ENCODE measurements around the gene PKN1. TPM values are rescaled to one million over a fixed set of nuclear protein-coding genes. Genes with fewer than 3 reads are reported as not detected.

Gene PKN1
- total RNA-seq, 2 donors from 2014 or later, result 54.3 to 255 TPM

DNA sequence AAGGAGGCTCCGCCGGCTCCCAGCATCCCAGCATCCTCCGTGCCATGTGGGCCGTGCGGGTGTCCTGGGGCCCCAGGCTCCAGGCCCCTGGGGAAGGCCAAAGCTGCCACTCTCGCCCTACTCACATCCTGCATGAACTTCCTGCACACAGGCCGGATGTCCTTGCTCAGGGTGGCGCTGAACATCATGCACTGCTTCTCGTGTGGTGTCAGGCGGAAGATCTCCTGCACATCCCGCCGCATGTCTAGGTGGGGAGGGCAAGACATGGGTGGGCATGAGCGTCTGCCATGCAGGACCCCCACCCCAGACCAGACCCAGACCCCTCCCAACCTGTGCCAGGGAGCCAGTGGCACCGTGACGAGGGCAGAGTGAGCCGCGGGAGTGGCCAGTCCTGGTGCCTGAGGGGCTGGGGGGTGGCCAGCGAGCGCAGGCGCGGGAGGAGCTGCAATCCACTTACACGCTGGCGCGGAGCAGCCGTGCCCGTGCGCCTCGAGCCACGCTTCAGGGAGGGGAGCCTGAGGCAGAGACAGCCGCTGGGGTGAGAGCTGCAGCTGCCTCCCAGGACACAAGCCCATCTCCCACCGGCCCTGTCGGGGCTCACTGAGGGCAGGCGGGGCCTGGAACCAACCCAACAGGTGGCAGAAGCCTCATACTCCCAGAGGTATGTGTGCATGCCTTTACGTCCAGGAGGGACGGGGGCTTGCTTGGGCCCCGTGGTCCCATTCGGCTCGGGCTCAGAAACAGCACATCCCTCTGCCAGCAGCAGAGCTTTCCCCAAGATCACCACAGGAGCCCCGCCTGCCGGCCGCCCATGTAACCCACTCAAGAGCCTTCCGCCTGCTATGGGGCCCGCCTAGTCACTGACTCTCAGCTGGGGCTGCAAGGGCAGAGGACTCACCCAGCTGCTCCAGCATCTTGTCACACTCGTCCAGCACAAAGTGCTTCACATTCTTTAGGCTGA is 22.7 kb upstream of the PKN1 start:
- Histone ChIP-seq H3K27ac (no peak overlapping the region), H3K4me3 (no peak overlapping the region), H3K9me3 (no peaks in the 10 kb centered on the region), H3K4me1 (replicated peaks) (peaks cover 9% of the 10 kb centered on the region), H3K27me3 (replicated peaks; ENCODE audit: insufficient read depth) (no peaks in the 10 kb centered on the region), H3K36me3 (peaks cover 30 to 37% of the 10 kb centered on the region in 2 donors)
- intact Hi-C loops (cut with DNase I), result no loop called here
- DNase-seq (ENCODE audit: low spot score), result no peak
- 92% methylated on average over 25 of the region's 44 CpGs for WGBS
- TF ChIP-seq, protein P1, sequence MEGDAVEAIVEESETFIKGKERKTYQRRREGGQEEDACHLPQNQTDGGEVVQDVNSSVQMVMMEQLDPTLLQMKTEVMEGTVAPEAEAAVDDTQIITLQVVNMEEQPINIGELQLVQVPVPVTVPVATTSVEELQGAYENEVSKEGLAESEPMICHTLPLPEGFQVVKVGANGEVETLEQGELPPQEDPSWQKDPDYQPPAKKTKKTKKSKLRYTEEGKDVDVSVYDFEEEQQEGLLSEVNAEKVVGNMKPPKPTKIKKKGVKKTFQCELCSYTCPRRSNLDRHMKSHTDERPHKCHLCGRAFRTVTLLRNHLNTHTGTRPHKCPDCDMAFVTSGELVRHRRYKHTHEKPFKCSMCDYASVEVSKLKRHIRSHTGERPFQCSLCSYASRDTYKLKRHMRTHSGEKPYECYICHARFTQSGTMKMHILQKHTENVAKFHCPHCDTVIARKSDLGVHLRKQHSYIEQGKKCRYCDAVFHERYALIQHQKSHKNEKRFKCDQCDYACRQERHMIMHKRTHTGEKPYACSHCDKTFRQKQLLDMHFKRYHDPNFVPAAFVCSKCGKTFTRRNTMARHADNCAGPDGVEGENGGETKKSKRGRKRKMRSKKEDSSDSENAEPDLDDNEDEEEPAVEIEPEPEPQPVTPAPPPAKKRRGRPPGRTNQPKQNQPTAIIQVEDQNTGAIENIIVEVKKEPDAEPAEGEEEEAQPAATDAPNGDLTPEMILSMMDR (IDR thresholded peaks at IDR 0.05), result no peak
- no peak for TF ChIP-seq POLR2AphosphoS5 (IDR thresholded peaks at IDR 0.05)
- no peak for TF ChIP-seq POLR2A (IDR thresholded peaks at IDR 0.05)

DNA sequence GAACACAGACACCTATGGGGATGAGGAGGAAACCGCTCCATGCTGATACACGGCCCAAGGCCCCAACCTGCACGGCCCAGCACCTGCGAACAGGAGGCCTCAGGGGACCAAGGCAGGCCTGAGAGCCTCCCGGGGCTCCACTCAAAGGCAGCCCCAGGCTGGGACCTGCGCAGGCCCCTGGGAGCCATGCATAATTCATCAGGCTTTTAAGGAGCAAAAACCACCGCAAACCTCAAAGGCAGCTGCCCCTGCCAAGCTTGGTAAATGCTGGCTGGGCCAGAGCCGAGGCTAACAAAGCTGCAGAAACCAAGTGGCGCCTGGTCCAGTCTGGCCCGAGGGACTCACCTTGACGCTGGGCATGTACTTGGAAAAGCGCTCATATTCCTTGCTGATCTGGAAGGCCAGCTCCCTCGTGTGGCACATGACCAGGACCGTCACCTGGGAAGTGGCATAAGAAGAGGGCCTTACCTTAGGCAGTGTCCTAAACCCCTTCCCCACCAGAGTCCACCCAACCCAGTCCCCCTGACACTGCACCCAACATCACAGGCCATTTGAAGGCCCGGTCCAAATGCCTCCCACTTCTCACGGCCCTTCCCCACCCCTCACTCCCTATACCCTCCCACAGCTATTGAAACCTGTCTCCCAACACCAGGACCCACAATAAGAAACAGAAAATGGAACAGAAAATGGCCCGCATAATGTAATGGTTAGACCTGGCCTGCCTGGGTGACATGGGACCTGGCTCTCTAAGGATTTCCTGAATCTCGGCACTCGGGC is 21.8 kb upstream of the PKN1 start:
- Histone ChIP-seq H3K9me3 (no peaks in the 10 kb centered on the region), H3K36me3 (peaks cover 30 to 37% of the 10 kb centered on the region in 2 donors), H3K27me3 (replicated peaks; ENCODE audit: insufficient read depth) (no peaks in the 10 kb centered on the region), H3K4me1 (replicated peaks) (peaks cover 8% of the 10 kb centered on the region), H3K4me3 (no peak overlapping the region), H3K27ac (no peak overlapping the region)
- no peak for TF ChIP-seq POLR2AphosphoS5 (IDR thresholded peaks at IDR 0.05)
- TF ChIP-seq, protein P1 (IDR thresholded peaks at IDR 0.05), result no peak
- TF ChIP-seq POLR2A (IDR thresholded peaks at IDR 0.05), result no peak
- 91% methylated on average over 19 of the region's 19 CpGs for WGBS
- intact Hi-C loops (cut with DNase I), result no loop called here
- no peak for DNase-seq (ENCODE audit: low spot score)

DNA sequence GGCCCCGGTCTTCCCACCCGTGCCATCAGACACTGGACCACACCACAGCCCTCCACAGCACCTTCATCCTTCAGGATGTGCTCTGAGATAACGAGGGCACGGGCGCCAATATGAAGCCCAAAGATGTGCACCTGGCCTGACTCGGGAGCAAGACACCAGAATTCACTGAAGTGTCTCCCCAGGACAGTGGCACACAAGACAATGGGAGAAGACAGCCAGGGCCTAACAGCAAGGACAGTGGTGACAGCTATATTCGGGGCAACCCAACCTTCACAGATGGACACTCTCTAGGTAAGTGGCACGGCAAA is 21.2 kb upstream of the PKN1 start:
- no peaks in the 10 kb centered on the region for H3K27me3 ChIP-seq (replicated peaks; ENCODE audit: insufficient read depth)
- intact Hi-C loops (cut with DNase I), result no loop called here
- DNase-seq (ENCODE audit: low spot score), result no peak
- no peak overlapping the region for H3K27ac ChIP-seq
- TF ChIP-seq, protein P1 (IDR thresholded peaks at IDR 0.05), result no peak
- TF ChIP-seq POLR2A (IDR thresholded peaks at IDR 0.05) (no peak), POLR2AphosphoS5 (IDR thresholded peaks at IDR 0.05) (no peak)
- H3K9me3 ChIP-seq, result no peaks in the 10 kb centered on the region
- 92% methylated on average over 8 of the region's 8 CpGs for WGBS
- H3K4me1 ChIP-seq (replicated peaks), result peaks cover 6% of the 10 kb centered on the region
- H3K4me3 ChIP-seq, result no peak overlapping the region
- peaks cover 30 to 37% of the 10 kb centered on the region in 2 donors for H3K36me3 ChIP-seq

DNA sequence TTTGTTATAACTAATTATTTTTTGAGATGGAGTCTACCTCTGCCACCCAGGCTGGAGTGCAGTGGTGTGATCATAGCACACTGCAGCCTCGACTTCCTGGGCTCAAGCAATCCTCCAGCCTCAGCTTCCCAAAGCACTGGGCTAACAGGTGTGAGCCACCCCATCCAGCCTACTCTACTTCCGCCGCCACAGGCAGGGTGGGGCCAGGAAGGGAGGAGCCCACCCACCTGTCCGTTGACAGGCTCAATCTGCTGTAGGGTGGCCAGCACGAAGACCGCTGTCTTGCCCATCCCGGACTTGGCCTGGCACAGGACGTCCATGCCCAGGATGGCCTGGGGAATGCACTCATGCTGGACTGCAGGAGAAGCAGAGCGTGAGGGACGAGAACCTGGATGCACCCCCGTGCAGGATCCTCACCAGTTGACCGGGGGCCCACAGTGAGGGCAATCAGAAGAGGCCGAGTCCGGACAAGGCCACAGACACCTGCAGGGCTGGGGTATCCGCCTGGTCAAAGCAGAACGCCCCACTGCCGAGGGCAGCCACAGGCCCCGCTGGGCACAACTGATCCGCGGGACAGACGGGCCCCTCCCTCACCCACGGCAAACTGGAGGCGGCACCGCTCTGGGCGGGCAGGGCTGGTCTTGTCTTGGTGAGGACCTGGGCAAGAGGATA is 20.6 kb upstream of the PKN1 start:
- TF ChIP-seq, protein P1 (IDR thresholded peaks at IDR 0.05), result no peak
- no peak for TF ChIP-seq POLR2AphosphoS5 (IDR thresholded peaks at IDR 0.05)
- TF ChIP-seq POLR2A (IDR thresholded peaks at IDR 0.05), result no peak
- peaks cover 6% of the 10 kb centered on the region for H3K4me1 ChIP-seq (replicated peaks)

More for the DNA sequence above, 20.6 kb upstream of the PKN1 start:
- no peak overlapping the region for H3K4me3 ChIP-seq
- peaks cover 30 to 37% of the 10 kb centered on the region in 2 donors for H3K36me3 ChIP-seq
- H3K27ac ChIP-seq, result no peak overlapping the region
- no peaks in the 10 kb centered on the region for H3K27me3 ChIP-seq (replicated peaks; ENCODE audit: insufficient read depth)
- H3K9me3 ChIP-seq, result no peaks in the 10 kb centered on the region
- WGBS, result 82% methylated on average over 21 of the region's 25 CpGs
- intact Hi-C loops (cut with DNase I), result no loop called here
- no peak for DNase-seq (ENCODE audit: low spot score)
